Neuronal stem cell (in vitro differentiated cells): ENCODE results near the gene LMF2.
A peak's percentile ranks its signal among the peaks of the same experiment; 100 is the strongest.
"Not testable (repeated sequence)": the region's sequence is repeated elsewhere in the genome, so short reads cannot be mapped to it uniquely, and the experiment has no call there.

Experiments
- DNase-seq: peaks from one replicate; pipeline ENCODE4 v3.0.0-alpha.2; 2013; ENCODE audit warnings: low spot score
- H2AFZ ChIP-seq: one replicate; pipeline ENCODE4 v1.6.1; 2013; ENCODE audit warnings: mild to moderate bottlenecking, low read length, inconsistent platforms
- H2AK5ac ChIP-seq: 2 replicates; pipeline ENCODE4 v1.6.1; 2013; ENCODE audit warnings: low read depth, mild to moderate bottlenecking, inconsistent platforms, low read length, moderate library complexity, mixed read lengths
- H2BK120ac ChIP-seq: 2 replicates; pipeline ENCODE4 v1.6.1; 2013; ENCODE audit warnings: low read depth, mild to moderate bottlenecking, inconsistent platforms, low read length, moderate library complexity, mixed read lengths
- H2BK12ac ChIP-seq: one replicate; pipeline ENCODE4 v1.6.1; 2013; ENCODE audit warnings: low read length, inconsistent platforms
- H2BK15ac ChIP-seq: 2 replicates; pipeline ENCODE4 v1.6.1; 2013; ENCODE audit warnings: mild to moderate bottlenecking, low read length, inconsistent platforms, mixed read lengths
- H2BK5ac ChIP-seq: one replicate; pipeline ENCODE4 v1.6.1; 2013; ENCODE audit warnings: inconsistent platforms, mild to moderate bottlenecking, low read length, moderate library complexity
- H3K14ac ChIP-seq: one replicate; pipeline ENCODE4 v1.6.1; 2013; ENCODE audit warnings: low read length, inconsistent platforms
- H3K18ac ChIP-seq: 2 replicates; pipeline ENCODE4 v1.6.1; 2013; ENCODE audit warnings: low read length, inconsistent platforms
- H3K23ac ChIP-seq: 2 replicates; pipeline ENCODE4 v1.6.1; 2013; ENCODE audit warnings: low read depth, mild to moderate bottlenecking, mixed read lengths, low read length, inconsistent platforms; ENCODE audit not compliant: poor library complexity
- H3K27ac ChIP-seq: replicated peaks from 3 replicates; pipeline ENCODE4 v1.5.1; 2013; ENCODE audit warnings: low read length, inconsistent platforms
- H3K27me3 ChIP-seq, 3 experiments: 2 replicates each; pipeline ENCODE4 v1.6.1; 2013; ENCODE audit warnings: low read length in 3 of 3, mild to moderate bottlenecking in 2 of 3, inconsistent platforms in 1 of 3, low read depth in 1 of 3, mixed read lengths in 1 of 3, moderate library complexity in 1 of 3; ENCODE audit not compliant: control insufficient read depth in 3 of 3, insufficient read depth in 3 of 3
- H3K36me3 ChIP-seq, 2 donors: replicated peaks in 1 of 2; 2 replicates each; pipeline ENCODE4 v1.6.1; 2013; ENCODE audit warnings: low read length in 2 of 2; ENCODE audit not compliant: control insufficient read depth in 2 of 2, insufficient read depth in 2 of 2
- H3K4ac ChIP-seq: 2 replicates; pipeline ENCODE4 v1.6.1; 2013; ENCODE audit warnings: inconsistent platforms, mild to moderate bottlenecking, low read length, moderate library complexity
- H3K4me1 ChIP-seq, 2 donors: 1 replicate in 1 of 2; 2 replicates in 1 of 2; pipeline ENCODE4 v1.6.1; 2013; ENCODE audit warnings: low read length in 2 of 2, low read depth in 1 of 2; ENCODE audit not compliant: control insufficient read depth in 2 of 2, insufficient read depth in 1 of 2
- H3K4me2 ChIP-seq: one replicate; pipeline ENCODE4 v1.6.1; 2013; ENCODE audit warnings: mild to moderate bottlenecking, low read length, inconsistent platforms; ENCODE audit not compliant: insufficient read depth, poor library complexity, severe bottlenecking
- H3K4me3 ChIP-seq, 2 donors: 2 replicates each; pipeline ENCODE4 v1.5.1; 2013; ENCODE audit warnings: low read length in 2 of 2, mild to moderate bottlenecking in 2 of 2, inconsistent platforms in 1 of 2, moderate library complexity in 1 of 2
- H3K79me1 ChIP-seq: one replicate; pipeline ENCODE4 v1.6.1; 2013; ENCODE audit warnings: low read depth, mild to moderate bottlenecking, inconsistent platforms, low read length, moderate library complexity
- H3K9ac ChIP-seq: one replicate; pipeline ENCODE4 v1.6.1; 2013; ENCODE audit warnings: mild to moderate bottlenecking, low read depth, low read length, inconsistent platforms; ENCODE audit not compliant: poor library complexity
- H3K9me3 ChIP-seq, 2 donors: replicated peaks in 1 of 2; 2 replicates each; pipeline versions ENCODE3 to v1.6.1; 2013; ENCODE audit warnings: low read length in 2 of 2, mild to moderate bottlenecking in 2 of 2, inconsistent platforms in 1 of 2, low read depth in 1 of 2, mixed read lengths in 1 of 2, moderate library complexity in 1 of 2; ENCODE audit not compliant: control insufficient read depth in 2 of 2, insufficient read depth in 1 of 2
- H4K8ac ChIP-seq: one replicate; pipeline ENCODE4 v1.6.1; 2013; ENCODE audit warnings: low read depth, mild to moderate bottlenecking, inconsistent platforms, low read length, moderate library complexity
- H4K91ac ChIP-seq: one replicate; pipeline ENCODE4 v1.6.1; 2013; ENCODE audit warnings: low read length, low read depth, mild to moderate bottlenecking, inconsistent platforms; ENCODE audit not compliant: poor library complexity
- WGBS, 2 donors: extraction: QIAGEN DNeasy Blood & Tissue Kit; methylation state at CpG; one replicate each; pipeline ENCODE4 v1.1.7; 2013; ENCODE audit warnings: missing lambda C conversion rate in 2 of 2, mixed read lengths in 1 of 2; ENCODE audit not compliant: insufficient read length in 2 of 2, insufficient replicate concordance in 1 of 2; ENCODE audit errors: extremely low coverage in 2 of 2; 5-methylcytosine and 5-hydroxymethylcytosine counted together

Gene LMF2

GRCh38 chr22:50544746-50545253, 37.3 kb upstream of the LMF2 start:
- H2BK15ac ChIP-seq = no peak overlapping the region
- no peak overlapping the region for H3K18ac ChIP-seq
- H2AFZ ChIP-seq = peak overlapping the region; percentile 76
- WGBS, 2 donors = no CpG with 5 or more reads among the region's 5 CpGs
- H2BK120ac ChIP-seq = no peak overlapping the region
- no peak overlapping the region for H2BK5ac ChIP-seq
- no peak overlapping the region for H3K4me3 ChIP-seq
- no peak overlapping the region for H4K91ac ChIP-seq
- DNase-seq = no peak
- H4K8ac ChIP-seq = no peak overlapping the region
- peaks cover 0 to 19% (median 13%) of the 10 kb centered on the region in 3 experiments for H3K27me3 ChIP-seq
- H3K23ac ChIP-seq = no peak overlapping the region
- H3K9me3 ChIP-seq = no peaks in the 10 kb centered on the region
- no peak overlapping the region for H3K4ac ChIP-seq
- no peak overlapping the region for H3K4me2 ChIP-seq
- H3K27ac ChIP-seq = no peak overlapping the region
- no peak overlapping the region for H2AK5ac ChIP-seq
- no peaks in the 10 kb centered on the region for H3K36me3 ChIP-seq
- H3K79me1 ChIP-seq = no peaks in the 10 kb centered on the region
- no peak overlapping the region for H2BK12ac ChIP-seq
- H3K14ac ChIP-seq = no peak overlapping the region
- H3K9ac ChIP-seq = no peak overlapping the region
- no peaks in the 10 kb centered on the region for H3K4me1 ChIP-seq

- Histone ChIP-seq H3K27ac (no peak overlapping the region), H3K4me3 (peak overlapping the region in 1 of 2 donors; percentile 51), H2AFZ (peak overlapping the region; percentile 76), H3K23ac (peak overlapping the region; percentile 31), H3K79me1 (no peaks in the 10 kb centered on the region), H3K4ac (no peak overlapping the region), H3K9ac (no peak overlapping the region), H3K4me2 (peak overlapping the region; percentile 40), H4K91ac (no peak overlapping the region), H4K8ac (peak overlapping the region; percentile 17), H2BK15ac (no peak overlapping the region), H2BK12ac (no peak overlapping the region), H3K27me3 (peaks cover 0 to 19% (median 13%) of the 10 kb centered on the region in 3 experiments), H3K9me3 (no peaks in the 10 kb centered on the region), H2BK120ac (no peak overlapping the region), H2AK5ac (no peak overlapping the region), H3K36me3 (no peaks in the 10 kb centered on the region), H3K14ac (no peak overlapping the region), H3K18ac (peak overlapping the region; percentile 48), H3K4me1 (no peaks in the 10 kb centered on the region), H2BK5ac (no peak overlapping the region)
- DNase-seq = peak; percentile 69
- WGBS, 2 donors = no CpG with 5 or more reads among the region's 52 CpGs
These were observed 36.7 kb upstream of the LMF2 start for GRCh38 chr22:50544078-50544745.

GRCh38 chr22:50542416-50542927, 35.0 kb upstream of the LMF2 start:
- Histone ChIP-seq H4K91ac (no peak overlapping the region), H3K4me1 (no peaks in the 10 kb centered on the region), H2BK15ac (no peak overlapping the region)

GRCh38 chr22:50541667-50542026, 34.1 kb upstream of the LMF2 start:
- not testable (repeated sequence) for H3K79me1 ChIP-seq, DNase-seq, H2AFZ ChIP-seq, H2BK5ac ChIP-seq, H2BK12ac ChIP-seq, H2BK15ac ChIP-seq, H2AK5ac ChIP-seq, H4K8ac ChIP-seq, H4K91ac ChIP-seq, H3K18ac ChIP-seq, H3K9ac ChIP-seq, H3K9me3 ChIP-seq, H3K36me3 ChIP-seq, H2BK120ac ChIP-seq, H3K4me1 ChIP-seq, H3K4ac ChIP-seq, H3K23ac ChIP-seq, H3K4me3 ChIP-seq, H3K14ac ChIP-seq, H3K4me2 ChIP-seq, H3K27ac ChIP-seq
- WGBS, 2 donors = no CpG with 5 or more reads among the region's 5 CpGs
- peaks cover 0 to 19% (median 13%) of the 10 kb centered on the region in 3 experiments for H3K27me3 ChIP-seq

More at GRCh38 chr22:50542416-50542927, 35.0 kb upstream of the LMF2 start:
- H3K79me1 ChIP-seq = no peaks in the 10 kb centered on the region
- no CpG with 5 or more reads among the region's 19 CpGs for WGBS, 2 donors
- no peak overlapping the region for H3K14ac ChIP-seq
- H3K4me3 ChIP-seq = no peak overlapping the region
- H3K27ac ChIP-seq = no peak overlapping the region
- no peak overlapping the region for H2BK120ac ChIP-seq
- no peaks in the 10 kb centered on the region for H3K9me3 ChIP-seq
- H3K27me3 ChIP-seq = peaks cover 0 to 19% (median 13%) of the 10 kb centered on the region in 3 experiments
- H2BK12ac ChIP-seq = no peak overlapping the region
- H3K23ac ChIP-seq = no peak overlapping the region
- H3K36me3 ChIP-seq = no peaks in the 10 kb centered on the region
- no peak overlapping the region for H2AK5ac ChIP-seq
- DNase-seq = no peak
- H3K18ac ChIP-seq = no peak overlapping the region
- no peak overlapping the region for H2BK5ac ChIP-seq
- no peak overlapping the region for H4K8ac ChIP-seq
- H3K9ac ChIP-seq = peak overlapping the region; percentile 47
- H3K4ac ChIP-seq = no peak overlapping the region
- no peak overlapping the region for H3K4me2 ChIP-seq
- H2AFZ ChIP-seq = no peak overlapping the region
